Coronary artery (tissue), 2 donors: ENCODE results near the gene CST3.

Experiments used
- DNase-seq: peaks from one replicate; pipeline ENCODE4 v3.0.0-alpha.2; 2017; ENCODE audit warnings: low spot score
- H3K27ac ChIP-seq, 2 donors: fragments of 200-600 bp; sonication (generic); one replicate each; pipeline ENCODE4 v1.5.1; 2016 to 2019
- H3K4me3 ChIP-seq: fragments of 200-600 bp; sonication (generic); 2 replicates; pipeline ENCODE4 v1.5.1; 2016; ENCODE audit warnings: mild to moderate bottlenecking, moderate library complexity
- CTCF ChIP-seq: fragments of 200-600 bp; sonication (generic); IDR thresholded peaks from one replicate; pipeline ENCODE4 v1.5.1; 2019; ENCODE audit warnings: antibody characterized with exemption

CST3 gene

GRCh38 chr20:23614163-23614562 is 23.6 kb downstream of the CST3 start:
- TF ChIP-seq CTCF: no peak
- Histone ChIP-seq H3K4me3 (no peak overlapping the region), H3K27ac (peak overlapping the region; percentile 37 to 54)
- no peak for DNase-seq

- TF ChIP-seq CTCF: no peak
- DNase-seq: no peak
- Histone ChIP-seq H3K27ac (peak overlapping the region; percentile 37 to 54), H3K4me3 (no peak overlapping the region)
Observed at GRCh38 chr20:23613676-23614075, 24.1 kb downstream of the CST3 start.

GRCh38 chr20:23612396-23612795 is 25.4 kb downstream of the CST3 start:
- no peak for TF ChIP-seq CTCF
- peak overlapping the region in 1 of 2 donors; percentile 10 for H3K27ac ChIP-seq
- H3K4me3 ChIP-seq: no peak overlapping the region
- DNase-seq: no peak

- no peak for TF ChIP-seq CTCF
- Histone ChIP-seq H3K4me3 (no peak overlapping the region), H3K27ac (no peak overlapping the region)
- no peak for DNase-seq
Observed at GRCh38 chr20:23609486-23610109, 28.2 kb downstream of the CST3 start.

- DNase-seq: no peak
- TF ChIP-seq CTCF: no peak
- H3K27ac ChIP-seq: no peak overlapping the region
- no peak overlapping the region for H3K4me3 ChIP-seq
Observed at GRCh38 chr20:23608251-23608846, 29.4 kb downstream of the CST3 start.

GRCh38 chr20:23607497-23608245 is 30.1 kb downstream of the CST3 start:
- H3K4me3 ChIP-seq: no peak overlapping the region
- no peak for TF ChIP-seq CTCF
- no peak overlapping the region for H3K27ac ChIP-seq
- no peak for DNase-seq

GRCh38 chr20:23606652-23607049 is 31.1 kb downstream of the CST3 start:
- peak; percentile 77 for TF ChIP-seq CTCF
- Histone ChIP-seq H3K4me3 (no peak overlapping the region), H3K27ac (no peak overlapping the region)
- no peak for DNase-seq
